PC-3 (cell line): ENCODE results near the gene CLECL1.

Experiments
- CTCF ChIP-seq: fragments of 300-600 bp; sonication (generic); conservative IDR thresholded peaks from 2 replicates; pipeline ENCODE4 v1.5.1; 2017; ENCODE audit warnings: antibody characterized with exemption, low read depth, mild to moderate bottlenecking, low read length
- EZH2 ChIP-seq: fragments of 300-600 bp; sonication (generic); IDR thresholded peaks from one replicate; pipeline ENCODE4 v1.6.1; 2017; ENCODE audit warnings: antibody characterized with exemption, mild to moderate bottlenecking, low read length; ENCODE audit not compliant: unreplicated experiment
- EZH2phosphoT487 ChIP-seq: fragments of 300-600 bp; sonication (generic); IDR thresholded peaks from 2 replicates; pipeline ENCODE4 v1.6.1; 2018; ENCODE audit warnings: mild to moderate bottlenecking, antibody characterized with exemption, low read length, borderline replicate concordance

GRCh38 chr12:9674226-9674590, 58.7 kb downstream of the CLECL1 start:
- TF ChIP-seq CTCF (no peak), EZH2 (no peak), EZH2phosphoT487 (no peak)
